NB4 (cell line): Measurements from ENCODE around the gene CDK5R2.

Source experiments
- DNase-seq: peaks from one replicate; pipeline ENCODE4 v3.0.0; 2010; ENCODE audit warnings: low read depth
- H3K4me3 ChIP-seq: one replicate; pipeline ENCODE4 v1.5.1; 2011; ENCODE audit warnings: mild to moderate bottlenecking, low read depth, low read length, moderate library complexity
- CTCF ChIP-seq: IDR thresholded peaks from one replicate; pipeline ENCODE4 v1.5.1; 2012; ENCODE audit warnings: low read depth, low read length
- MYC ChIP-seq: IDR thresholded peaks from 2 replicates; pipeline ENCODE4 v1.6.1; 2011; ENCODE audit warnings: low read depth, low read length
- POLR2A ChIP-seq: IDR thresholded peaks from 2 replicates; pipeline ENCODE4 v1.6.1; 2011; ENCODE audit warnings: mild to moderate bottlenecking; ENCODE audit not compliant: insufficient read length; ENCODE audit errors: extremely low read depth
- TF ChIP-seq, protein P1 (sequence below): IDR thresholded peaks from 2 replicates; pipeline ENCODE4 v1.6.1; 2011; ENCODE audit warnings: low read depth, low read length

CDK5R2 gene

GRCh38 chr2:218959141-218959731 is at the start of gene CDK5R2:
Gene CDK5R2 (plus strand): TSS chr2:218959666. CDS start chr2:218959821, 155 bp downstream.
- DNase-seq = peak; percentile 82
- no peak within 1 kb of the TSS for H3K4me3 ChIP-seq
- TF ChIP-seq, protein P1, sequence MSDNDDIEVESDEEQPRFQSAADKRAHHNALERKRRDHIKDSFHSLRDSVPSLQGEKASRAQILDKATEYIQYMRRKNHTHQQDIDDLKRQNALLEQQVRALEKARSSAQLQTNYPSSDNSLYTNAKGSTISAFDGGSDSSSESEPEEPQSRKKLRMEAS = no peak
- TF ChIP-seq CTCF = no peak
- TF ChIP-seq POLR2A = no peak
- TF ChIP-seq MYC = no peak

GRCh38 chr2:218910741-218911140 is 48.7 kb upstream of the CDK5R2 start:
- no peak for DNase-seq
- TF ChIP-seq MYC = no peak
- TF ChIP-seq POLR2A = no peak
- TF ChIP-seq, protein P1 = no peak
- no peak for TF ChIP-seq CTCF

DNA sequence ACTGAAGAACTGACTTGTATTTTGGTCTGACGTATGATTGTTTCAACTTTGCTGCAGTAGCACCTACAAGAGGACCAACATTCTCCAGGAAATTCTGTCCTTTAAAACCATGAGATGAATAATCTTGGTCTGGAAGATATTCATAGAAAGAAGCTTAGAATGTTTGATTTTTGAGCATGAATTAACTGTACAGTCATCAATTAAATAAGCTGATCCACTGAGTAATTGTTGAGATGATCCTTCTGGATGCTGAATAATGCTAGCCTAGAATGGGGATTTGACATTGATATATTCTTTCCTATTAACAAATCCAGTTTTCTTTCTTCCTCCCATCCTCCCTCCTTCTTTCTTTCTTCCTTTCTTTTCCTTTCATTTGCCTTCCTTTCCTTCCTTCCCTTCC is 39.0 kb upstream of the CDK5R2 start:
- no peak overlapping the region for H3K4me3 ChIP-seq
- DNase-seq = no peak
- TF ChIP-seq POLR2A = no peak
- TF ChIP-seq CTCF = no peak
- TF ChIP-seq, protein P1 = no peak
- no peak for TF ChIP-seq MYC

More at GRCh38 chr2:218910741-218911140, 48.7 kb upstream of the CDK5R2 start:
- H3K4me3 ChIP-seq = no peak overlapping the region

- peak; percentile 40 for DNase-seq
- H3K4me3 ChIP-seq = no peak overlapping the region
- TF ChIP-seq, protein P1 = no peak
- TF ChIP-seq POLR2A = no peak
- no peak for TF ChIP-seq MYC
- TF ChIP-seq CTCF = no peak
These were observed 34.7 kb upstream of the CDK5R2 start for GRCh38 chr2:218924757-218925156.

DNA sequence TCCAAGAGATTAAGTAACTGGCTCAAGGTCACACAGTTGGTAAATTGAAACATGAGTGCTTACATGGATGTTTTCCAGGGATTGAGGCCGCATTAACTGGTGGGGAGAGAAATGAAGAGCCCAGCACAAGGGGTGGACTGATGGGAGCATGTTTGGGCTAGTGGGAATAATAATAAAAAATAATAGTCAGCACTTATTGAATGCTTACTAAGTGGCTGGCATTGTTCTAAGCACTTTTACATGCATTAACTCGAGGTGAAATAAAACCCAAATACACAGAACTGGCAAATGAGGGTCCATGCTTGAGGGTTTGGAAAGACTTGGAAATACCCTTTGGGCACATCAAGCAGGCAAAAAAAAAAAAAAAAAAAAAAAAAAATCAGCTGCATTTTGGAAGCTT is 34.0 kb upstream of the CDK5R2 start:
- no peak for DNase-seq
- H3K4me3 ChIP-seq = no peak overlapping the region
- TF ChIP-seq MYC (no peak), POLR2A (no peak), CTCF (no peak)
- TF ChIP-seq, protein P1 = no peak
